ENCODE results near the gene COL5A2. TPM values are rescaled to one million over a fixed set of nuclear protein-coding genes. Genes with fewer than 3 reads are reported as not detected.

Gene COL5A2
- total RNA-seq, 2 donors from 2014 or later = 0.60 to 1.8 TPM

DNA sequence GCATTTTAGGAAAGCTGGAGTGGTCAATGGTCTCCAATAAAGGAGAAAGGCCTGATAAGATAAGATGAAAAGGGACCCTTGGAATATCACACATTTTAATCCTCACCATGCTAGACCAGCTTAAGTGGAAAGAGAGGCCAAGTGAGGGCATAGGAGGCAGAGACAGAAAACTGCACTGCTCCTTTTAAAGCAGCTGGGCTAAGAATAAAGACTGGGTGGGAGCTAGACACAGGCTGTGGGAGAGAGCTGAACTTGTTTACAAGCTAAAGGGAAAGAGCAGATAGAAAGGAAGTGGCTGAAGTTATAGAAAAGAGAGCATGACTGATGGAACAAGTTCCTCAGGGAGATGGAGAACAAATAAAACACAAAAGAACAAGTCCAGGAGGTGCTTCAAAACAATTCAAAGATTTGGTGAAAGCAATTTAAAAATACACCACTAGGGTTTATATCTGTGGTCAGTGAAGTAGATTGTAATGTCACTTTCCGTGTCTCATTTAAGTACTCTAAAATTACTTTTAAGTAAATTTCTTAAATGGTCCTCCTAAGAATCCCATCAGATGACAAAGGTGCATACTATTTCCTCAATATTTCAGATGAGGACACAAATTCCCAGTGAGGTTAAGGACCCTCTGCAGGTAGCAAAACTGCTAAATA is 7.5 kb downstream of the COL5A2 start:
- no peaks in the 10 kb centered on the region for H3K9me3 Mint-ChIP-seq
- DNase-seq = no peak
- H3K27ac Mint-ChIP-seq = no peak overlapping the region
- ATAC-seq (replicated peaks in 1 of 2) = no peak
- no peaks in the 10 kb centered on the region for H3K36me3 Mint-ChIP-seq (ENCODE audit: insufficient read depth in 2 of 2)
- no peaks in the 10 kb centered on the region for H3K27me3 Mint-ChIP-seq (ENCODE audit: low read depth)
- no peaks in the 10 kb centered on the region for H3K4me1 Mint-ChIP-seq (ENCODE audit: low read depth)
- no peak overlapping the region for H3K4me3 Mint-ChIP-seq

DNA sequence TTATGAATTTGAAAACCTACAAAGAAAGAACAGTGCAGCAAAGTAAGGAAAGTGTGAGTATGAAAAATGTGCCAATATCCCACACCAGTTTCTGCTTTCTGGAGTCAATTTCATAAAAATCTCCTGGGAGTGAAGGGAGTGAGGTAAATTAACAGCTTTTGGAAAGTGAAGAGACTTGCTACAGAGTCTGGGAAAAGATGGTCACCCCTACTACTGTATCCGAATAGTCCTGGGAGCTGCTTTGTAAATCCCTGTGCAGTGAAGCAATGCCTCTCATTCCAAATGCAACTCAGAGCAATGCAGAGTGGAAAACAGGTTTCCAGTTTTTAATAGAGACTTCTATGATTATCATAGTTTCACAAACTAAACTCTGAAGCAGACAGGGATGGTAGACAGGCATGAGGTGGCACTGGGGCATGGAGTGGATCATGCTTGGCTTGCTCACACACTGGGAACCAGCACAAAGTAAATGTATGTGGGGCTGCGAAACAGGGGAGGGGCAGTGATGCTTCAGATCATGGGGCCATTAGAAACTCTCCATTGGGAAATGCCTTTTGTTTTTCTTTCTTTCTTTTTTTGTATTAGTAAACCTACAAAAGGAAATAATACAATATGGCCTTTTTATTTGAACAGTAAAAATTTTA is 10.6 kb downstream of the COL5A2 start:
- ATAC-seq (replicated peaks in 1 of 2) (no peak), DNase-seq (no peak)
- Mint-ChIP-seq H3K4me3 (no peak overlapping the region), H3K4me1 (ENCODE audit: low read depth) (no peaks in the 10 kb centered on the region), H3K27ac (no peak overlapping the region), H3K36me3 (ENCODE audit: insufficient read depth in 2 of 2) (no peaks in the 10 kb centered on the region), H3K9me3 (no peaks in the 10 kb centered on the region), H3K27me3 (ENCODE audit: low read depth) (no peaks in the 10 kb centered on the region)

GRCh38 chr2:189165656-189166380 is 13.7 kb downstream of the COL5A2 start:
- no peaks in the 10 kb centered on the region for H3K36me3 Mint-ChIP-seq (ENCODE audit: insufficient read depth in 2 of 2)
- no peaks in the 10 kb centered on the region for H3K27me3 Mint-ChIP-seq (ENCODE audit: low read depth)
- no peak overlapping the region for H3K27ac Mint-ChIP-seq
- H3K4me1 Mint-ChIP-seq (ENCODE audit: low read depth) = no peaks in the 10 kb centered on the region
- H3K9me3 Mint-ChIP-seq = no peaks in the 10 kb centered on the region
- H3K4me3 Mint-ChIP-seq = no peak overlapping the region
- DNase-seq (no peak), ATAC-seq (replicated peaks in 1 of 2) (no peak)

DNA sequence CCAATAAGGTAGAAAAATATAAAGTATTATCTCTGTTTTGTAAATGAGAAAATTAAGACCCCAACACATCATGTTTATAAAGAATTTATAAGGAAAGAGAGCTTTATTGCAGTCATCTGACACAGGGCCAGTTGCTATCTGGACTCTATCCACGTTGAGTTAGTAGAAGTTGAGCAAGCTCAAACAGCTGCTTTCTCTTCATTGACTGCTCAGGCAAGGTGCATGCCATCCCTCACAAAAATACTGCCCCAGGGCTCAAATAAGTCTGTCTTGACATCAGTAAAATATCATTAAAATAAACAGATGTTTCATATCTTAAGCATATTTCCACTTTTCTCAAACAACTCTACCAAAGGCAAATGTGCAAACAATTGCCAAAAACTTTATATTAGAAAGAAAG is 14.8 kb downstream of the COL5A2 start:
- Mint-ChIP-seq H3K4me3 (no peak overlapping the region), H3K27ac (no peak overlapping the region), H3K4me1 (ENCODE audit: low read depth) (no peaks in the 10 kb centered on the region), H3K27me3 (ENCODE audit: low read depth) (no peaks in the 10 kb centered on the region), H3K36me3 (ENCODE audit: insufficient read depth in 2 of 2) (no peaks in the 10 kb centered on the region), H3K9me3 (no peaks in the 10 kb centered on the region)
- no peak for DNase-seq
- no peak for ATAC-seq (replicated peaks in 1 of 2)

GRCh38 chr2:189163889-189164288 is 15.7 kb downstream of the COL5A2 start:
- Mint-ChIP-seq H3K4me3 (no peak overlapping the region), H3K9me3 (no peaks in the 10 kb centered on the region), H3K4me1 (ENCODE audit: low read depth) (no peaks in the 10 kb centered on the region), H3K27ac (no peak overlapping the region), H3K36me3 (ENCODE audit: insufficient read depth in 2 of 2) (no peaks in the 10 kb centered on the region), H3K27me3 (ENCODE audit: low read depth) (no peaks in the 10 kb centered on the region)
- ATAC-seq (replicated peaks in 1 of 2) (no peak), DNase-seq (no peak)

GRCh38 chr2:189162566-189162965 is 17.0 kb downstream of the COL5A2 start:
- no peaks in the 10 kb centered on the region for H3K27me3 Mint-ChIP-seq (ENCODE audit: low read depth)
- no peaks in the 10 kb centered on the region for H3K36me3 Mint-ChIP-seq (ENCODE audit: insufficient read depth in 2 of 2)
- no peaks in the 10 kb centered on the region for H3K9me3 Mint-ChIP-seq
- H3K4me1 Mint-ChIP-seq (ENCODE audit: low read depth) = no peaks in the 10 kb centered on the region
- no peak overlapping the region for H3K4me3 Mint-ChIP-seq
- no peak for DNase-seq
- ATAC-seq (replicated peaks in 1 of 2) = no peak
- H3K27ac Mint-ChIP-seq = no peak overlapping the region

- Mint-ChIP-seq H3K4me3 (no peak overlapping the region), H3K27me3 (ENCODE audit: low read depth) (no peaks in the 10 kb centered on the region), H3K4me1 (ENCODE audit: low read depth) (no peaks in the 10 kb centered on the region), H3K36me3 (ENCODE audit: insufficient read depth in 2 of 2) (no peaks in the 10 kb centered on the region), H3K27ac (no peak overlapping the region), H3K9me3 (no peaks in the 10 kb centered on the region)
- ATAC-seq (replicated peaks in 1 of 2) (no peak), DNase-seq (no peak)
These were observed 17.7 kb downstream of the COL5A2 start for GRCh38 chr2:189161894-189162293.

- no peaks in the 10 kb centered on the region for H3K27me3 Mint-ChIP-seq (ENCODE audit: low read depth)
- no peak for DNase-seq
- H3K9me3 Mint-ChIP-seq = no peaks in the 10 kb centered on the region
- ATAC-seq (replicated peaks in 1 of 2) = no peak
- H3K4me1 Mint-ChIP-seq (ENCODE audit: low read depth) = no peaks in the 10 kb centered on the region
- H3K4me3 Mint-ChIP-seq = no peak overlapping the region
- no peaks in the 10 kb centered on the region for H3K36me3 Mint-ChIP-seq (ENCODE audit: insufficient read depth in 2 of 2)
- no peak overlapping the region for H3K27ac Mint-ChIP-seq
These were observed 19.8 kb downstream of the COL5A2 start for GRCh38 chr2:189159717-189160116.

- Mint-ChIP-seq H3K4me1 (ENCODE audit: low read depth) (no peaks in the 10 kb centered on the region), H3K9me3 (no peaks in the 10 kb centered on the region), H3K27ac (no peak overlapping the region), H3K4me3 (no peak overlapping the region), H3K36me3 (ENCODE audit: insufficient read depth in 2 of 2) (no peaks in the 10 kb centered on the region), H3K27me3 (ENCODE audit: low read depth) (no peaks in the 10 kb centered on the region)
- DNase-seq (no peak), ATAC-seq (replicated peaks in 1 of 2) (no peak)
These were observed 20.3 kb downstream of the COL5A2 start for GRCh38 chr2:189159273-189159672.

DNA sequence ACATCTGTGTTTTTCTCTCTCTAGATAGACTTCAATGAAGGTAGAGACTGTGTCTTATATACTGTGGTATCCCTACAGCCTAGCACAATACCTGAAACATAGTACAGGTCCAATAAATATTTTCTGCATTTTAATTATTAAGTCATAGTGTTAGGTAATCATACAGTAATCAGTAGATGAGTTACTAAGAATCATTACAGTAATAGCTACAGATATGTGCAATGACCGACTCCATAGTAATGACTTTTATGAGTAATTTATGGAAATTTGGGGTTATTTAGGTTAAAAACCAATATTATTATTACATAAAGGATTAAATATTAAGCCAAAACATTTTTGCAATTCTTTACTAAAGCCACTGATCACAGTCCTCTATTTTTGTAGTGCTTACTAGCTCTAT is 21.6 kb downstream of the COL5A2 start:
- Mint-ChIP-seq H3K27me3 (ENCODE audit: low read depth) (no peaks in the 10 kb centered on the region), H3K36me3 (ENCODE audit: insufficient read depth in 2 of 2) (no peaks in the 10 kb centered on the region), H3K4me3 (no peak overlapping the region), H3K27ac (no peak overlapping the region), H3K4me1 (ENCODE audit: low read depth) (no peaks in the 10 kb centered on the region), H3K9me3 (no peaks in the 10 kb centered on the region)
- DNase-seq = no peak
- ATAC-seq (replicated peaks in 1 of 2) = no peak

DNA sequence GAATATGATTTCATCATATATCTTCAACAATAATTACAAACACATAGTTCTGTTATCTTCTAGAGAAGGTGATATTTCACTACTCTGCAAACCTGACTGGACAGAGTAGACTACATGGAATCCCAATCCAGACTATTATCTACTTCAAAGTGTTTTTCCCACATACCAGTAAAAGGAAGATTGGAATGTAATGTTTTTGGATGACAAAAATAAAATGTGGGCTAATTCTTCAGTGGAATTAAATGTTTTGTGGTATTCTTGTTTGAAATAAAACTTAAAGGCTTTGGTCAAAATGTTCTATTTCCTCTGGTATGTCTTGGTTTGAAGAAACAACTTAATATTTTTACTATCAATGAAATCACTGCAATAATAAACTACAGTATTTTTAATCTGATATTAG is 22.1 kb downstream of the COL5A2 start:
- no peaks in the 10 kb centered on the region for H3K27me3 Mint-ChIP-seq (ENCODE audit: low read depth)
- no peak overlapping the region for H3K27ac Mint-ChIP-seq
- H3K9me3 Mint-ChIP-seq = no peaks in the 10 kb centered on the region
- no peak overlapping the region for H3K4me3 Mint-ChIP-seq
- H3K36me3 Mint-ChIP-seq (ENCODE audit: insufficient read depth in 2 of 2) = no peaks in the 10 kb centered on the region
- H3K4me1 Mint-ChIP-seq (ENCODE audit: low read depth) = no peaks in the 10 kb centered on the region
- no peak for DNase-seq
- no peak for ATAC-seq (replicated peaks in 1 of 2)

GRCh38 chr2:189155795-189156194 is 23.8 kb downstream of the COL5A2 start:
- DNase-seq = no peak
- Mint-ChIP-seq H3K4me1 (ENCODE audit: low read depth) (no peaks in the 10 kb centered on the region), H3K27me3 (ENCODE audit: low read depth) (no peaks in the 10 kb centered on the region), H3K9me3 (no peaks in the 10 kb centered on the region), H3K4me3 (no peak overlapping the region), H3K36me3 (ENCODE audit: insufficient read depth in 2 of 2) (no peaks in the 10 kb centered on the region), H3K27ac (no peak overlapping the region)
- ATAC-seq (replicated peaks in 1 of 2) = no peak

DNA sequence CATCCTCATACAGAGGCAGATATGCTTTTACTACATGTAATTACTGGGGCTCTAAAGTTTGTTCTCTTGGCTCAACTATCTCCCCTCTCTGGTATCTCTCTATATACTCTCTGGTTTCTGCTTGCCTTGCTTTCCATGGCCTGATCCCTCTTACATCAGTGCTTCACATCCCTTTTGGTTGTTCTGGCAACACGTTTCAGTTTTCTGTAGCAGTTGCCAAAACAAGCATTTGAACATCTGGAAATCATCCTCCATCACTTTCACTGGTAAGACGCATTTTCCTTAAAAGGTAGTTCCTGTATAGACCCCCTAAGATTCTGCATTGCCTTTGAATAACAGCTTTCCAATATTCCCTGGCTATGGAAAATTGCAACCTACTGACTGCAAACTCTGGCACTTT is 25.9 kb downstream of the COL5A2 start:
- no peak overlapping the region for H3K27ac Mint-ChIP-seq
- H3K4me3 Mint-ChIP-seq = no peak overlapping the region
- H3K4me1 Mint-ChIP-seq (ENCODE audit: low read depth) = no peaks in the 10 kb centered on the region
- H3K9me3 Mint-ChIP-seq = no peaks in the 10 kb centered on the region
- no peak for DNase-seq
- no peak for ATAC-seq (replicated peaks in 1 of 2)
- H3K27me3 Mint-ChIP-seq (ENCODE audit: low read depth) = no peaks in the 10 kb centered on the region
- H3K36me3 Mint-ChIP-seq (ENCODE audit: insufficient read depth in 2 of 2) = no peaks in the 10 kb centered on the region
